GM12878 (cell line): ENCODE measurements around the gene MTSS2. TPM values are rescaled to one million over a fixed set of nuclear protein-coding genes. Genes with fewer than 3 reads are reported as not detected.

Source experiments
- ATAC-seq: fragments of 200-7000 bp; cut with Tn5 transposase; 3 replicates; pipeline ENCODE4 v1.9.1; 2020; ENCODE audit warnings: mild to moderate bottlenecking, moderate library complexity
- BruUV-seq: library from RNA; stranded (reverse); fragments of 400-500 nt; replicated peaks from 2 replicates; lab custom pipeline; 2021; lab: Mats Ljungman, UMichigan
- CTCF ChIA-PET: fragments of 300-600 bp; sonication (Branson Sonifier 250); formaldehyde crosslinking; extraction: SDS; loops from one replicate; lab custom pipeline; 2021; ENCODE audit warnings: inconsistent platforms; lab: Yijun Ruan, JAX
- POLR2A ChIA-PET: fragments of 350-600 bp; formaldehyde crosslinking; extraction: SDS; loops from one replicate; lab custom pipeline; 2021; ENCODE audit warnings: inconsistent platforms; lab: Charles Lee
- RAD21 ChIA-PET: fragments of 300-600 bp; sonication (Branson Sonifier 250); formaldehyde crosslinking; loops from one replicate; lab custom pipeline; 2023; ENCODE audit warnings: antibody characterized with exemption; ENCODE audit not compliant: unreplicated experiment; lab: Charles Lee
- SMC1A ChIA-PET: fragments of 300-600 bp; sonication (Branson Sonifier 250); formaldehyde crosslinking; loops from one replicate; lab custom pipeline; 2023; ENCODE audit not compliant: unreplicated experiment, uncharacterized antibody; lab: Charles Lee
- DNase-seq: peaks from one replicate; pipeline ENCODE4 v3.0.0-alpha.2; 2011; ENCODE audit warnings: low read depth, low spot score
- FAIRE-seq: peaks from 3 replicates; lab custom pipeline; 2011; peaks lifted over from hg19 to GRCh38; lab: Jason Lieb, UNC
- H2AFZ ChIP-seq: 2 replicates; pipeline ENCODE4 v1.6.0; 2011; ENCODE audit warnings: low read depth, low read length, control low read depth; ENCODE audit not compliant: control insufficient read depth
- H3K27ac ChIP-seq: 2 replicates; pipeline ENCODE4 v1.5.1; 2011; ENCODE audit warnings: control low read depth; ENCODE audit not compliant: control insufficient read depth, insufficient read depth
- H3K27me3 ChIP-seq, 2 experiments: replicated peaks in 1 of 2; 2 replicates each; pipeline versions ENCODE4 v1.6.0 to v1.6.1; 2011; ENCODE audit warnings: low read length in 1 of 2; ENCODE audit not compliant: control insufficient read depth in 2 of 2, insufficient read depth in 2 of 2
- H3K36me3 ChIP-seq, 2 experiments: 2 replicates each; pipeline ENCODE4 v1.5.1; 2011; ENCODE audit warnings: low read length in 1 of 2; ENCODE audit not compliant: control insufficient read depth in 2 of 2, insufficient read depth in 2 of 2
- H3K4me1 ChIP-seq: 2 replicates; pipeline ENCODE4 v1.6.1; 2011; ENCODE audit warnings: mild to moderate bottlenecking, low read length, moderate library complexity, mixed read lengths; ENCODE audit not compliant: control insufficient read depth, insufficient read depth
- H3K4me2 ChIP-seq: 2 replicates; pipeline ENCODE4 v1.6.0; 2011; ENCODE audit warnings: control low read depth; ENCODE audit not compliant: control insufficient read depth, insufficient read depth
- H3K4me3 ChIP-seq: fragments of 200-600 bp; sonication (generic); 2 replicates; pipeline ENCODE4 v1.5.1; 2016
- H3K79me2 ChIP-seq: 2 replicates; pipeline ENCODE4 v1.6.0; 2011; ENCODE audit warnings: low read length; ENCODE audit not compliant: control insufficient read depth, insufficient read depth
- H3K9ac ChIP-seq: 2 replicates; pipeline ENCODE4 v1.8.0; 2011; ENCODE audit warnings: low read length, control low read depth, mixed read lengths; ENCODE audit not compliant: control insufficient read depth, insufficient read depth
- H3K9me3 ChIP-seq: replicated peaks from 3 replicates; pipeline ENCODE4 v1.5.1; 2011; ENCODE audit warnings: mild to moderate bottlenecking, low read length; ENCODE audit not compliant: control insufficient read depth, insufficient read depth
- H4K20me1 ChIP-seq: 2 replicates; pipeline ENCODE4 v1.6.0; 2011; ENCODE audit not compliant: control insufficient read depth, insufficient read depth
- MEF2A ChIP-seq: IDR thresholded peaks from 2 replicates; pipeline ENCODE4 v1.6.1; 2011; ENCODE audit warnings: low read depth, mild to moderate bottlenecking, low read length, moderate library complexity; ENCODE audit not compliant: insufficient read depth
- ZZZ3 ChIP-seq: IDR thresholded peaks from 2 replicates; pipeline ENCODE4 v1.6.1; 2011; ENCODE audit warnings: low read depth; ENCODE audit not compliant: control insufficient read depth, insufficient read length
- WGBS: methylation state at CpG from one replicate; pipeline ENCODE4 v1.1.6; 2016; ENCODE audit warnings: low lambda C conversion rate; ENCODE audit not compliant: insufficient replicate concordance, insufficient coverage; ENCODE audit errors: missing lambda C conversion rate; 5-methylcytosine and 5-hydroxymethylcytosine counted together
- in situ Hi-C: fragments of 300-500 bp; cut with MboI; formaldehyde crosslinking; loops from 9 replicates; pipeline ENCODE4 v1.14.3; 2018; ENCODE audit warnings: mixed read lengths
- intact Hi-C: fragments of 100-400 bp; cut with micrococcal nuclease; formaldehyde crosslinking; loops from one replicate; pipeline ENCODE4 v1.14.2; 2022; ENCODE audit not compliant: unreplicated experiment
- polyA plus RNA-seq, 11 experiments: library from polyadenylated mRNA; depleted of rRNA in 4 of 11; unstranded in 6 of 11; stranded (reverse) in 5 of 11; fragments of >200 nt; fragmentation: Nextera tagmentation in 4 of 11; fragmentation: Illumina TruSeq in 1 of 11; extraction: Ambion mirVana in 4 of 11; extraction: Trizol in 1 of 11; gene quantifications; 1 replicate in 1 of 11; 2 replicates in 10 of 11; pipeline versions ENCODE4 v1.2.1 to v1.2.3, GENCODE V29; 2011 to 2016; ENCODE audit warnings: inconsistent platforms in 2 of 11, missing spikeins in 2 of 11, low read depth in 1 of 11
- total RNA-seq, 4 experiments: library from RNA; depleted of rRNA in 3 of 4; stranded (reverse); fragments of >200 nt in 3 of 4; fragmentation: Illumina TruSeq in 1 of 4; extraction: Trizol in 1 of 4; gene quantifications; 2 replicates each; pipeline versions ENCODE4 v1.2.1 to v1.2.3, GENCODE V29; 2013 to 2021
- TF ChIP-seq, protein P1 (sequence below): fragments of 450-650 bp; IDR thresholded peaks from 2 replicates; pipeline ENCODE4 v1.6.1; 2017; ENCODE audit warnings: mild to moderate bottlenecking, low read depth, inconsistent platforms; ENCODE audit not compliant: poor library complexity, severe bottlenecking

Gene MTSS2
- total and polyA plus RNA-seq, 10 of the 15 experiments (the other 5 are each of a cell fraction or from before 2014, with no cell fraction given), result under 0.01 to 0.51 (median 0.14) TPM; not detected in 4

DNA sequence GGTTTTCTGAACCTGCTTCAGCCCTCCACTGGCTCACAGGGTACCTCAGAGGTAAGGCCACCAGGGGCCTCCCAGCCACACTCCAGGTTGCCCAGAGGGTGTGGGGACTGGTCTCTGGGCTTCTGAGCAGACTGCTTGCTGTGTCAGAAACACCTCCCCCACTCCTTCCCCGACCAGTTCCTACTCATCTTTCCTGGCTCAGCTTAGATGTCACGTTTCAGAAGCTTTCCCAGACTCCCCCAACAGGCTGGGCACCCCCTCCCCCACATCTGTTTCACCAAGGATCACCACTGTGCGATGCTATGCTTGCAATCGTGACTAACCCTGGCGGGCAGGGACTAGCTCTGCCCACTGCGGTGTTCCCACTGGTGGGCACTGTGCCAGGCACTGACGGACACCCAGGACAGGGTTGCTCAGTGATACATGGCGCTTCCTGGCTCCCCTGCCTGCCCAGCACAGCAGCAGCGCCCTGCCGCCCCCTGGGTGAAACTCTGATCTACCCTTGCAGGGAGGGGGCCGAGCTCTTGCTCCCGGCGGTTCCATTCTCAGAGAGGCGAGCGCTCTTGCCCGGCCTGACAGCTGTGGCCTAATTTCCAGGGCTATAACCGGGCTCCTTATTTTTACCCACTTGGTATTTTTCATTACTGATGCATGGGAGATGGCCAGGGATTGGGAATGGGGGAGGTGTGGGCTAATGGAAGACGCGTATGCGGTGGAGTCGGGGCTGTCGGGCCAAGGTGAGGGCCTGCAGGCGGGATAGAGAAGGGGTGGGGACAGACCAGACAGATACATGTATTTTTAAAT, 29.4 kb upstream of the MTSS2 start:
- DNase-seq (no peak), ATAC-seq (no peak), FAIRE-seq (no peak)
- Histone ChIP-seq H3K4me3 (no peak overlapping the region), H2AFZ (no peak overlapping the region), H3K4me1 (no peaks in the 10 kb centered on the region), H3K27ac (no peak overlapping the region), H3K27me3 (no peaks in the 10 kb centered on the region), H3K79me2 (no peaks in the 10 kb centered on the region), H3K9ac (no peak overlapping the region), H4K20me1 (no peaks in the 10 kb centered on the region), H3K4me2 (no peak overlapping the region), H3K36me3 (peaks cover 0 to 2% of the 10 kb centered on the region in 2 experiments; a peak in 2 of 4 replicates), H3K9me3 (no peaks in the 10 kb centered on the region)
- CTCF ChIA-PET, result no interaction called here
- SMC1A ChIA-PET, result no interaction called here
- TF ChIP-seq ZZZ3 (no peak), MEF2A (no peak)
- TF ChIP-seq, protein P1, sequence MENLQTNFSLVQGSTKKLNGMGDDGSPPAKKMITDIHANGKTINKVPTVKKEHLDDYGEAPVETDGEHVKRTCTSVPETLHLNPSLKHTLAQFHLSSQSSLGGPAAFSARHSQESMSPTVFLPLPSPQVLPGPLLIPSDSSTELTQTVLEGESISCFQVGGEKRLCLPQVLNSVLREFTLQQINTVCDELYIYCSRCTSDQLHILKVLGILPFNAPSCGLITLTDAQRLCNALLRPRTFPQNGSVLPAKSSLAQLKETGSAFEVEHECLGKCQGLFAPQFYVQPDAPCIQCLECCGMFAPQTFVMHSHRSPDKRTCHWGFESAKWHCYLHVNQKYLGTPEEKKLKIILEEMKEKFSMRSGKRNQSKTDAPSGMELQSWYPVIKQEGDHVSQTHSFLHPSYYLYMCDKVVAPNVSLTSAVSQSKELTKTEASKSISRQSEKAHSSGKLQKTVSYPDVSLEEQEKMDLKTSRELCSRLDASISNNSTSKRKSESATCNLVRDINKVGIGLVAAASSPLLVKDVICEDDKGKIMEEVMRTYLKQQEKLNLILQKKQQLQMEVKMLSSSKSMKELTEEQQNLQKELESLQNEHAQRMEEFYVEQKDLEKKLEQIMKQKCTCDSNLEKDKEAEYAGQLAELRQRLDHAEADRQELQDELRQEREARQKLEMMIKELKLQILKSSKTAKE, result no peak
- RAD21 ChIA-PET, result no interaction called here
- POLR2A ChIA-PET, result no interaction called here
- no TSS peak for BruUV-seq
- intact Hi-C loops, result no loop called here
- WGBS, result 94% methylated on average over 23 of the region's 23 CpGs
- in situ Hi-C loops, result no loop called here
